NOMO-1 (cell line): Measurements from ENCODE around the gene AZU1.
"Not testable (repeated sequence)": the region's sequence is repeated elsewhere in the genome, so short reads cannot be mapped to it uniquely, and the experiment has no call there.

Source experiments
- DNase-seq, 2 experiments: peaks; one replicate each; lab custom pipeline; 2025; ENCODE audit not compliant: unreplicated experiment in 2 of 2; lab: John Stamatoyannopoulos, UW

Gene AZU1

GRCh38 chr19:869245-870177 lies 41.9 kb downstream of the AZU1 start:
- DNase-seq = no peak

DNA sequence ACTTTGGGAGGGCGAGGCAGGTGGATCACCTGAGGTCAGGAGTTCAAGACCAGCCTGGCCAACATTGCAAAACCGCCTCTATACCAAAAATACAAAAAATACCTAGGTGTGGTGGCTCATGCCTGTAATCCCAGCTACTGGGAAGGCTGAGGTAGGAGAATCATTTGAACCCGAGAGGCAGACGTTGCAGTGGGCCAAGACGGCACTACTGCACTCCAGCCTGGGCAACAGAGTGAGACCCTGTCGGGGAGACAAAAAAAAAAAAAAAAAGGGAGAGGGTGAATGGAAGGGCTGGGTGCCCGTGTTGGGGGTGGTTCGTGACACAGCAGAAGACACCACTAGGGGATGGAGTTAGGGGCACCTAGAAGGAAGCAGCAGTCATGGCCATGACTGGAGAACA lies 42.7 kb downstream of the AZU1 start:
- DNase-seq = no peak

DNA sequence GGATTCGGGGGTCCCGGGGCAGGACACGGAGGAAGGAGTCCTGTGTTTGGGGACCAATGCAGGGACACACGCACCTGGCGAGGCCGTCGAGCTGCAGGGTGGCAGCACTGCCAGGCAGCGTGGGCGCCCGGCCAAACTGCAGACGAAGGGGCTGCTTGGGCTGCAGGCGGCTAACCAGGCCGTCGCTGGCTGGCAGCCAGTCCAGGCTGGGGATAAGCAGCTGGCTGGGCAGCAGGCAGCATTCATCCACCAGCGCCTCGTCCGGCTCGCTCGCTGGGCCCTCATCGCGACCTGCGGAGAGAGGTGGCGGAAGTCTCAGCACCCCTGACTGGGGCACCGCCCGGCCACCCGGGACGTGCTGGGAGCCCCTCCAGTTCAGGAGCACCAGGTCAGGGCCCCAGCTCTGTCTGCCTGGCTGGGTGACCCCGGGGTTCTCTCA lies 43.3 kb downstream of the AZU1 start:
- DNase-seq = no peak

GRCh38 chr19:871446-872265 lies 44.0 kb downstream of the AZU1 start:
- no peak for DNase-seq

DNA sequence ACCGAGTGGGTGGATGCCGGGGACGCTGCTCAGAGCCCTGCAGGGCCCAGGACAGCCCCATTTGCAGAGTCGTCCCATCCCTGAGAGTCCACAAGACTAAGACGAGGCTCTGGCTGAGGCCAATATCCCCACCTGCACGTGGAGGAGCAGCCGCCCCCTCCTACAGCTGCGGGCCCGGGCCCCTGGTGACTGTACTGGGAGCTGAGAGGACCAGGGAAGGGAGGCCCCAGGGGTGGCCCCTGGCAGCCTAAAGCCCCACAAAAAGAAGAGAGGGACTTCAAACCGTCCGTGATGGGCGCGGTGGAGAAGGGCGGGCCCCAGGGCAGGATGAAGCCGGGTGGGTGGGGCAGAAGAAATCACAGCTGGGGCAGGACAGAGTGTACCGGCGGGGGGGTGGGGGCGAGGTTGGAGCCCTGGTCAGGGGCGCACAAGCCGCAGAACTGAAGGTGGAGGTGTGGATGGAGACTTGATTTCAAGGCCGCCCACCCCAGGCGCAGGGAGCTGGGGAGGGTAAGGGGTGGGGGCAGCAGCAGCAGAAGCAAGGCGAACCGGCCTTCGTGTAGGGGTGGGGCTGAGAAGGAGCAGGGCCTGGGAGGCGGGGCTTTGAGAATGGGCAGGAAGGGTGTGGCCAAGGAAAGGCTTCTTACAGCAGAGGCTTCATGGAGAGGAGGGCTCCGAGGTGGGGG lies 44.8 kb downstream of the AZU1 start:
- DNase-seq = peak; percentile 57 to 60

GRCh38 chr19:873084-873483 lies 45.4 kb downstream of the AZU1 start:
- DNase-seq = no peak

- no peak for DNase-seq
Measured at GRCh38 chr19:873561-874041, 46.0 kb downstream of the AZU1 start.

- no peak for DNase-seq
Measured at GRCh38 chr19:875265-875879, 47.7 kb downstream of the AZU1 start.

GRCh38 chr19:876089-876488 lies 48.5 kb downstream of the AZU1 start:
- no peak for DNase-seq

- DNase-seq = no peak
Measured at GRCh38 chr19:876780-877314, 49.2 kb downstream of the AZU1 start.

DNA sequence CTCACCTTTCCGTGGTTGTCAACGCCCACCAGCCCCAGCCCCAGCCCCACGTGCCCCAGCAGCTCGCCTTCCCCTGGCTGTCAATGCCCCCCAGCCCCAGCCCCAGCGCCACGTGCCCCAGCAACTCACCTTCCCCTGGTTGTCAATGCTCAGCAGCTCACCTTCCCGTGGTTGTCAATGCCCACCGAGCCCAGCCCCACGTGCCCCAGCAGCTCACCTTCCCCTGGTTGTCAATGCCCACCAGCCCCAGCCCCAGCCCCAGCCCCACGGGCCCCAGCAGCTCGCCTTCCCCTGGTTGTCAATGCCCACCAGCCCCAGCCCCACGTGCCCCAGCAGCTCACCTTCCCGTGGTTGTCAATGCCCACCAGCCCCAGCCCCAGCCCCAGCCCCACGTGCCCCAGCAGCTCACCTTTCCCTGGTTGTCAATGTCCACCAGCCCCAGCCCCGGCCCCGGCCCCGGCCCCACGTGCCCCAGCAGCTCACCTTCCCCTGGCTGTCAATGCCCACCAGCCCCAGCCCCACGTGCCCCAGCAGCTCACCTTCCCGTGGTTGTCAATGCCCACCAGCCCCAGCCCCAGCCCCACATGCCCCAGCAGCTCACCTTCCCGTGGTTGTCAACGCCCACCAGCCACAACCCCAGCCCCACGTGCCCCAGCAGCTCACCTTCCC lies 50.5 kb downstream of the AZU1 start:
- not testable (repeated sequence) for DNase-seq

GRCh38 chr19:878751-879561 lies 51.3 kb downstream of the AZU1 start:
- not testable (repeated sequence) for DNase-seq

- DNase-seq = no peak
Measured at GRCh38 chr19:879711-880438, 52.2 kb downstream of the AZU1 start.
